Tongue (tissue), 2 donors: ENCODE data around the gene KMT2E. TPM values are rescaled to one million over a fixed set of nuclear protein-coding genes. Genes with fewer than 3 reads are reported as not detected.
"Not testable (repeated sequence)": the region's sequence is repeated elsewhere in the genome, so short reads cannot be mapped to it uniquely, and the experiment has no call there.

Experiments used
- DNase-seq: peaks from one replicate; pipeline ENCODE4 v3.0.0-alpha.2; 2015
- total RNA-seq: library from RNA; depleted of rRNA; stranded (reverse); fragments of >200 nt; gene quantifications from one replicate; pipeline ENCODE4 v1.2.3, GENCODE V29; 2014

The KMT2E gene
- total RNA-seq, 1 donor from 2014 or later, result 147 TPM

DNA sequence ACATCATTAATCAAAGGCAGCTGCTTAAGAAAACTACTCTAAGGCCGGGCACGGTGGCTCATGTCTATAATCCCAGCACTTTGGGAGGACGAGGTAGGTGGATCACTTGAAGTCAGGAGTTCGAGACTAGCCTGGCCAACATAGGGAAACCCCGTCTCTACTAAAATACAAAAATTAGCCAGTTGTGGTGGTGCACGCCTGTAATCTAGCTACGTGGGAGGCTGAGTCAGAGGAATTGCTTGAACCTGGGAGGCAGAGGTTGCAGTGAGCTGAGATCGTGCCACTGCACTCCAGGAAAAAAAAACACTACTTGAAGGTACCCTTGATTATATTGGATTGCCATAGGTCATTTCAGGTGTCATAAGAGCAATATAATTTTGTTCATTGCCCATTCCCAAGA is 14.9 kb downstream of the KMT2E start:
- not testable (repeated sequence) for DNase-seq

DNA sequence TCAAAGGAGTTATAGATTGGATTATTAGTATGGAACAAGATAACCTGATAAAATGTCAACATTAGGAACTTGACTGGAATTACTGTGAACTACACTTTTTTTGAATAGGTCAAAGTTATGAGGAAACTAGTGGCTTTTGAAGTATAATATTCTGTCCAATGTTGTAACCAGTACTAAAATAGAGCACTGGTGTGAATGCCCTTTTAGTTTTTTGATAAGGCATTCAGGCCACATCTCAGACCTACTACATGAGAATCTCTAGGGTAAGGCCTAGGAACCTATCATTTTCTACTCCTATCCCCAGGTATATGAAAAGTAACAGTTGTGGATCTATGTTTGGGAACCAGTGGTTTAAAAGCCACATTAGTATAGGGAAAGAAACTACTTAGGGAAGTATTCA is 16.4 kb downstream of the KMT2E start:
- DNase-seq, result no peak

DNA sequence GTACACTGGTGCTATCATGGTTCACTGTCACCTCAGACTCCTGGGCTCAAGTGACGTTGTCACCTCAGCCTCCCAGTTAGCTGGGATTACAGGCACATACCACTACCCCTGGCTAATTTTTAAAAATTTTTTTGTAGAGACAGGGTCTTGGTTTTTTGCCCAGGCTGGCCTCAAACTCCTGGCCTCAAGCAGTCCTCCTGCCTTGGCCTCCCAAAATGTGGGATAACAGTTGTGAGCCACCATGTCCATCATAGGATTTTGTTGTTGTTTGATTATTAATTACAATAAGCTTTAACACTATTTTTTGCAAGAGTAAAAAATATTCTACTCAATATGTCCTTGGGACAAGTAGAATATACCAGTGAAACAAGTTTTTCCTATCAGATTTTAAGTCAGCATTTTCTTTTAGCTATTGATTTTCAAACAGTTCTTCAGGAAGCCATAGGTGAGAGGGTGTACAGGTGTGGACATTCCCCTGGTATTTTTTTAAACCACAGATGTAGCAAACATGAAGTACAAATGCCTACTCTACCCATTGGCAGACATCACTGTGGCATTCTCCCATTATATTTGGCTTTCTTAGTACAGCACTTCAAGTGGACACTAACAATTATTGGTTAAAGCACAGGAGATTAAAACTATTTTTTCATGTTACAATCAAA is 18.7 kb downstream of the KMT2E start:
- no peak for DNase-seq

DNA sequence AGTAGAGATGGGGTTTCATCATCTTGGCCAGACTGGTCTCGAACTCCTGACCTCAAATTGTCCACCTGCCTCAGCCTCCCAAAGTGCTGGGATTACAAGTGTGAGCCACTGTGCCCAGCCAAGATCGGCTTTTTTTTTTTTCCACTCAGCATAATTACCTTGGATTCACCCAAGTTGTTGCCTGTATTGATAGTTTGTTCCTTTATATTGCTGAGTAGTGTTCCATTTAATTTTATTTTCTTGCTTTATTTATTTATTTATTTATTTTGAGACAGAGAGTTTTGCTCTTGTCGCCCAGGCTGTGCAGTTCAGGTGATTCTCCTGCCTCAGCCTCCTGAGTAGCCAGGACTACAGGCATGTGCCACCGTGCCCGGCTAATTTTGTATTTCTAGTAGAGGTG is 21.3 kb downstream of the KMT2E start:
- DNase-seq, result no peak

DNA sequence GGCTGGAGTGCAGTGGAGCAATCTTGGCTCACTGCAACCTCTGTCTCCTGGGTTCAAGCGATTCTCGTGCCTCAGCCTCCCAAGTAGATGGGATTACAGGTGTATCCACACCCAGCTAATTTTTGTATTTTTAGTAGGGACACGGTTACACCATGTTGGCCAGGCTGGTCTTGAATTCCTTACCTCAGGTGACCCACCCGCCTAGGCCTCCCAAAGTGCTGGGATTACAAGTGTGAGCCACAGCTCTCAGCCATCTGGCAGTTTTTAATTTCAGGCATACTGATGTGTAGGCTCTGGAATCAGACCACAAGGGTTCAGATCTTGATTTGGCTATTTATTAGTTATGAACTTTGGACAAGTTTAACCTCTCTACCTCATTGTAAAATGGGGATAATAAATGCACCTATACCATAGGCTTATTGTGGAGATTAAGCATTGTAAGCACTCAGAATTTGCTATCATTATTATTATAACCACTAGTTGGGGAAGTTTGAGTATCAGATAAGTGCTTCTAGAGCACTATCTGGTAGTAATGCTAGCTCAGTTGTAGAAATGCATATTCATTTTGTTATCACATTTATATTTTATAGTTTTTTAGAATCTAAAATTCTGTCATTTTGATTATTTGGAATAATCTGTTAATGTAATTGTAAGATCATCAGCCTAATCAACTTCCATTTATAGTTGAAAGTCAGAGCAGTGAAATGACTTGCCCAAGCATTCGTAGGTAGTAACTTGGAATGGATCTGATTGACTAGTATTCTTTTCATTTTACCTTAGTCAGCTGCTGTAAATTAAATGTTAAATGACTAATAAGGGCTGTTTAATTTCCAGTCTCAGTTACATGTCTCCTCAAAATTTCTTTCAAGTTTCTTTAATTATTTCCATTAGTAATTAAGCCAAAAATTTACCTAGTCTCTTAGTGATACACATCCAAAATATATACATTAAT is 22.5 kb downstream of the KMT2E start:
- no peak for DNase-seq

DNA sequence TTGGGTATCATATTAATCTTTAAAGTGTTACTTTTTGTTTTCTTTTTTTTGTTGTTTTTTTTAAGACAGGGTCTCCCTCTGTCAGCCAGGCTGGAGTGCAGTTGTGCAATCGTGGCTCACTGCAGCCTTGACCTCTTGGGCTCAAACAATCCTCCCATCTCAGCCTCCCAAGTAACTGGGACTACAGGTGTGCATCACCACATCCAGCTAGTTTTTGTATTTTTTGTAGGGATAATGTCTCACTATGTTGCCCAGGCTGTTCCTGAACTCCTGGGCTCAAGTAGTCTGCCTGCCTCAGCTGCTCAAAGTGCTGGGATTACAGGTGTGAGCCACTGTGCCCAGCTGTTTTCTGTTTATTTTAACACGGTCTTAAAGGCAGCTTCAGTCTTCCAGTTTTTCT is 23.3 kb downstream of the KMT2E start:
- no peak for DNase-seq

DNA sequence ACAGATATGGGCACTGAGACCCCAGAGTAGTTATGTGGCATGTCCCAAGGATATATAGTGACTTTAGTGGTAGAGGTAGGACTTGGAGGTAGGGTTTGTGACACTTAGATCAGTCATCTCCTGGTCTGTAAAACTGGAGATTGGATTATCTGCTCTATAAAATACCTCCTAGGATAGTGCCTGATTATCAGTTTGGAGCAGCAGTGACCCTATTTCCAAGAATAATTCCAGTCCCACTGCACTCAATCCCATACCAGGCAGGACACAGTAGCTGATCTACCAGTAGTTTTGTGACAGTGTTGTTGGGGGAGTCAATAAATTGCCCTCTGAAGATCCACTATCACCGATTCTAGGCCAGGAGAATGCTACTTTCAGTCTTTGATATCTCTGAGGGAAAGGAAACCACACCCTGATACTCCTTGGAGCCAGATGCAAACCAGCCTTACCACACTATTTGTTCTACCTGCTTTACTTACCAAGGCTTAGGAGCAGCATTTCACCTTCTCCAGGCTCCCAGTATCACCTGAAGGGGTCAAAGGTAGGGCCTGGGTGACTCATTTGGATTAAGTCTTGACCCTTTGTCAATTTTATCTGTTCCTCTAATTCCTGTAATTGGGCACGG is 30.6 kb downstream of the KMT2E start:
- no peak for DNase-seq

DNA sequence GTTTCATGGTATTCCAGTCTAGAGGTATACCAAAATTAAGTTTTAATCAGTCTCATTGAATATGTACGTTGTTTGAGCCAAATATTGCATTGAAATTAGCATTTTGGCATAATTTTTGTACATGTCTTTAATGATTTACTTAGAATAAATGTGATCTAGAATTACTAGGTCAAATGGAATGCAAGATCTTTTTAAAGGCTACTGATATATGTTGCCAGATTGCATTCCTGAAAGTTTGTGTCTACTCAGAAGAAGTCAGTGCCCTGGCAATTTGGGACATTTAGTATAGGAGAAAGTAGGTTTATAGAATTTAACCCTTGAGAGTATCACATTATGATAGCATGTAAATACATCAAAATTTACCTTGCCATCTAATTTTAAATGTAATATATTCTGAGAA is 32.4 kb downstream of the KMT2E start:
- no peak for DNase-seq

DNA sequence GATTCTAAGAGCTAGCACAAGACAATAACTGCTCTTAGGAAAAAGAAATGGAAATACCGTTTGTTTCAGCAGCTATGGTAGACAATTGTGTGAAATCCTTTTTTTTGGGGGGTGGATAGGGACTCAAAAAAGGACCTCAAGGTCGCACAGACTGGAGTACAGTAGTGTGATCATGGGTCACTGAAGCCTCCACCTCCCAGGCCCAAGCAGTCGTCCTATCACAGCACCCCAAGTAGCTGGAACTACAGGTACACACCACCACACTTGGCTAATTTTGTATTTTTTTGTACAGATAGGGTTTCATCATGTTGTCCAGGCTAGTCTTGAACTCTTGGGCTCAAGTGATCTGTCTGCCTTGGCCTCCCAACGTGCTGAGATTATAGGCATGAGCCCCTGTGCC is 33.9 kb downstream of the KMT2E start:
- no peak for DNase-seq

DNA sequence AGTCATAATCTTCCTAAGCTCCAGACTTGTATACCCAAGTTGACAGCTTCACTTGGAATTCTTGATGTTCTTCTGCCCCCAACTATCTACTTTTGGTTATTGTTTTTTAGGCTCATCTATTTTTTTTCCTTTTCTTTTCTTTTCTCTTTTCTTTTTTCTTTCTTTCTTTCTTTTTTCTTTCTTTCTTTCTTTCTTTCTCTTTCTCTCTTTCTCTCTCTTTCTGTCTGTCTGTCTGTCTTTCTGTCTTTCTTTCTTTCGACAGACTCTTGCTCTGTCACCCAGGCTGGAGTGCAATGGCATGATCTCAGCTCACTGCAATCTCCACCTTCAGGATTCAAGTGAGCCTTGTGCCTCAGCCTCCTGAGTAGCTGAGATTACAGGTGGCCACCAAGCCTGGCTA is 36.5 kb downstream of the KMT2E start:
- no peak for DNase-seq

DNA sequence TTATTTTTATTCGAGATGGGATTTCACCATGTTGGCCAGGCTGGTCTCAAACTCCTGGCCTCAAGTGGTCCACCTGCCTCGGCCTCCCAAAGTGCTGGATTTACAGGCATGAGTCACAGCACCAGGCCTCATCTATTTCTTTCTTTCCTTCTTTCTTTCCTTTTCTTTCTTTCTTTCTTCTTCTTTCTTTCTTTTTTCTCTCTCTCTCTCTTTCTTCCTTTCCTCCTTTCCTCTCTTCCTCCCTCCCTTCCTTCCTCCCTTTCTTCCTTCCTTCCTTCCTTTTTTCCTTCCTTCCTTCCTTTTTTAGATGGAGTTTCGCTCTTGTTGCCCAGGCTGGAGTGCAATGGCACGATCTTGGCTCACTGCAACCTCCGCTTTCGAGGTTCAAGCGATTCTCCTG is 36.9 kb downstream of the KMT2E start:
- not testable (repeated sequence) for DNase-seq

DNA sequence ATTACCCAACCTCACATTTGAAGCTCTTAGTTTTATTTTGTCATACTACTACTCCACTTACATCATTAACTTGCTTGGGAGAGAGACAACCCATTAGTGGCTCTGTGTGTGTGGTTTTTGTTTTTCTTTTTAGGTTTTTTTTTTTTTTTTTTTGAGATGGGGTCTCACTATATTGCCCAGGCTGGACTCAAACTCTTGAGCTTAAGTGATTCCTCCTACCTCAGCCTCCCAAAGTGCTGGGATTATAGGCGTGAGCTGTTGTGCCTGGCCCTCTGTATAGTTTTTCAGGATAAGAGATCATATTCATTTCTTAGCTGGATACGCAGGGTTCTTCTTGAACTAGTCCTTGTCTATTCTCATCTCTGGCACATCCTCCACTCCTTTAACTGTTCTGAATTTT is 41.1 kb downstream of the KMT2E start:
- no peak for DNase-seq

DNA sequence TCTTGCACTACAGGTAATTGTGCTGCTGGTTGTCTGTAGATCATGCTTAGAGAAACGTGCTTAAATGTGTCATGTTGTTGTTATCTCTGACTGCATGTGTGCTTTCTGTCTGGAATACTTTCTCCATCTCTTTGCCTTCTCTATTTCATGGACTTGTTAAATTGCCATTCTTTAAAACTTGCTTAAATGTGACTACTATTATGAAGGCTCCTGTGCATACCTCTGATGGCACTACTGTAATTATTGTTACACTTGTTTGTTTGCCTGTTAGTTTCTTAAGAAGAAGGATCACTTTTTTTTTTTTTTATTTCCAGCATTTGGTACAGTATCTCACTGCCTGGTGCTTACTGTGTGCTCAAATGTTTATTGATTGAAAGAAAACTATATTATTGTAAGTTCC is 41.6 kb downstream of the KMT2E start:
- DNase-seq, result no peak

DNA sequence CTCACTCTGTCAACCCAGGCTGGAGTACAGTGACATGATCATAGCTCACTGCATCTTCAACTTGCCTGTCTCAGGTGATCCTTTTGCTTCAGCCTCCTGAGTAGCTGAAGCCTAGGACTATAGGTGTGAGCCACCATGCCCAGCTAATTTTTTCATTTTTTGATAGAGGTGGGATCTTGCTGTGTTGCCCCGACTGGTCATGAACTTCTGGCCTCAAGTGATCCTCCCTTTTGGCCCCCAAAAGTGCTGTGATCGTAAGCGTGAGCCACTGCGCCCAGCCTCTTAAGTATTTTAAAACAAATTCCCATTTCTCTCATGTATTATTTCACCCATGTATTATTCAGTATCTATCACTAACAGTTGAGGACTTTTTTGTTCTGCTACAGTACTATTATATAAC is 43.5 kb downstream of the KMT2E start:
- no peak for DNase-seq

DNA sequence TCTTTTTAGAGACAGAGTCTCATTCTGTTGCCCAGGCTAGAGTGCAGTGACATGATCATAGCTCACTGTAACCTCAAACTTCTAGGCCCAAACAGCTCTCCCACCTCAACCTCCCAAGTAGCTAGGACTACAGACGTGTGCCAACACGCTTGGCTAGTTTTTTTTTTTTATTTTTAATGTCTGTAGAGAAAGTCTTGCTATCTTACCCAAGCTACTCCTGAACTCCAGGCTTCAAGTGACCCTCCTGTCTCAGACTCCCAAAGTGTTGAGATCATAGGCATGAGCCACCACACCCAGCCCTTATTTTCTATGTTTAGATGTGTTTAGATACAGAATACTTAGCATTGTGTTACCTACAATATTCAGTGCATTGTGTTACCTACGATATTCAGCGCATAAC is 46.4 kb downstream of the KMT2E start:
- no peak for DNase-seq

DNA sequence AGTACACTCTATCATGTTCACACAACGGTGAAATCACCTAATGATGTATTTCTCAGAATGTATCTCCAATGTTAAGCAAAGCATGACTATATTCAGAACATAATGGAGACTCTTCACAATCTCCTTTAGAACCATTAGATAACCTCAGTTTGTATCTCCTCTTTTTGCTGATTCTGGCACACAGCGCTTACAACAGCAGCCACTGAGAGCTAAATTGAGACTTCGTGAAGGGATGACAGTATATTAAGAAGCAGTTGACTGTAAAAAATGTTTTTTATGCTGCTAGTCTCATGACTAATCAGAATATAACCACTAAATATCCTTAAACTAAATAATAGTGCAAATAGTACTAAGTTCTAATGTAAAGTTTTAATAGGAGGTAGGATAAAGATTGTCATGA is 46.9 kb downstream of the KMT2E start:
- no peak for DNase-seq

DNA sequence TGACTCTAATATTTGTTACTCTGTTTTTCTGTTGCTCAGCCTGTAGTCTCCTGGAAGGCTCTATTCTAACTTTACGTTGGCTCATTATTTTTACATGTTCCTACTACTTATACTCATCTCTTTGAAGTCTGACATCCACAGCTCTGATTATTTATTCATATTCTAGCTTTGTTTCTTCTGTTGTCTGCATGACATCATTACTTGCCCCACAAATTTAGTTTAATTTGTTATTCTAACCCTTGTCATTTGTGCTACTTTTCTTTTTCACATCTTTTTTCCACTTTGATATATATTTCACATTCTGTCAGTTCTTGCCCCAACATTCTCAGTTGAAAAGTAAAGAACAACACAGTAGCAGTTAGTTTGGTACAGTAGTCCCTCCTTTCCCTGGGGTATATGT is 51.1 kb downstream of the KMT2E start:
- no peak for DNase-seq

DNA sequence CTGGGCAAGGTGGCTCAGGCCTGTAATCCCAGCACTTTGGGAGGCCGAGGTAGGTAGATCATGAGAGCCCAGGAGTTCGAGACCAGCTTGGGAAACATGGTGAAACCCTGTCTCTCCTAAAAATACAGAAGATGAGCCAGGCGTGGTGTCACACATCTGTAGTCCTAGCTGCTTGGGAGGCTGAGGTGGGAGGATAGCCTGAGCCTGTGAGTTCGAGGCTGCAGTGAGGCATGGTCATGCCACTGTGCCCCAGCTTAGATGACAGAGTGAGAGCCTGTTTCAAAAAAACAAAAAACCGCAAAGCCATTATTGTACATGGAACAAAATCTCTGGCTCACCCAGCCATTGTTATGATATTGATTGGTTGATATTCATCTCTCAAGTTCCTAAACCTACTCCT is 53.7 kb downstream of the KMT2E start:
- DNase-seq, result no peak

DNA sequence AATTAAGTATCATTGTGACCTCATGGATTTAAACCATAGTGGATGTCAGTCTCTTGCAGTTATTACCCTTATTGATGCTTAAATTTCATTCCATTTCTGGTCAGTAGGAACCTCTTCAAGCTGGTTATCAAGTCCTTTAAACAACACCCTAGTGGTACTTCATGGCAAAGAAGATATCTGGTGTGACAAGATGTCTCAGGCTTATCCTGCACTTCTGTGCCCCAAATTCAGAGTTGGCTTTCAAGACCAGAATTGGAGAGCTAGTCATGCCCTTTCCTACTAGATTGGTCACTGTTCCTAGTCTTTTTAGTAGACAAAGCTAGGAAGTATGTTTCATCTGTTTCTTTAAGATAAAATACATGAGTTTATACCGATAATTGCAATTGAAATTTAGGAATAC is 54.9 kb downstream of the KMT2E start:
- DNase-seq, result no peak

DNA sequence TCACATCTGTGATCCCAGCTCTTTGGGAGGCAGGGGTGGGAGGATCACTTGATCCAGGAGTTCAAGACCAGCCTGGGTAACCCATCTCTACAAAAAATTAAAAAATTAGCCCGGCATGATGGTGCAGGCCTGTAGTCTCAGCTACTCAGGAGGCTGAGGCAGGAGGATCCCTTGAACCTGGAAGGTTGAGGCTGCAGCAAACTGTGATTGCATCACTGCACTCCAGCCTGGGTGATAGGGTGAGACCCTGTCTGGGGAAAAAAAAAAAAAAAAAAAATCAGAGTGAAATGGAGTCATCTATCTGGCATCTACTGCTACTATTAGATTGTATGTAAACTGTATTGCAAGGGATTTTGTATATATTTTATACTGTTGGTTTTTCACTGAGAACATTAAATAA is 59.1 kb downstream of the KMT2E start:
- DNase-seq, result no peak

DNA sequence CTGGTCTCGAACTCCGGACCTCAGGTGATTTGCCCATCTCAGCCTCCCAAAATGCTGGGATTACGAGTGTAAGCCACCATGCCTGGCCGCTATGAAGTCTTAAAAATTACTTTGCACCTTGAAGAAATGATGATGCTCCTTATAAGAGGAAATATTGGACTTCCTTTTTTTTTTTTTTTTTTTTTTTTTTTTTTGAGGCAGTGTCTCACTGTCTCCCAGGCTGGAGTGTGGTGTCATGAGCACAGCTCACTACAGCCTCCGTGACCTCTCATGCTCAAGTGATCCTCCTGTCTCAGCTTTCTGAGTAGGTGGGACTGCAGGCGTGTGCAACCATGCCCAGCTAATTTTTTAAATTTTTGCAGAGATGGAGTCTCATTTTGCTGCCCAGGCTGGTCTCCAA is 65.3 kb downstream of the KMT2E start:
- no peak for DNase-seq

DNA sequence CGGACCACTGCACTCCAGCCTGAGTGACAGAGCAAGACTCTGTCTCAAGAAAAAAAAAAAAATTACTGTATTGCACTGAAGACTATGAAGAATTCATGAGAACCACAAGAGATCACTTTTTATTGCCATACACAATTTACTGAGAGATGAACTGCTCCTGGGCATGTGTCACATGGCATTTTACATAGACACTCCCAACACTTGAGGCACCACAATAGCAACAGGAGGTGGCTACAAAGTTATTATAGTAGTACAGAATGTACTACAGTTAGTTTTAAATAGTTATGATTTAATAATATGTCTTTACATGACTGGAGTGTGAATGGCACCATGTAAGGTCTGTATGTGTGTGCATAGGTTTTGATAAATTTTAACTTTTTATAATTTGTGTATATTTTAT is 70.6 kb downstream of the KMT2E start:
- DNase-seq, result no peak

DNA sequence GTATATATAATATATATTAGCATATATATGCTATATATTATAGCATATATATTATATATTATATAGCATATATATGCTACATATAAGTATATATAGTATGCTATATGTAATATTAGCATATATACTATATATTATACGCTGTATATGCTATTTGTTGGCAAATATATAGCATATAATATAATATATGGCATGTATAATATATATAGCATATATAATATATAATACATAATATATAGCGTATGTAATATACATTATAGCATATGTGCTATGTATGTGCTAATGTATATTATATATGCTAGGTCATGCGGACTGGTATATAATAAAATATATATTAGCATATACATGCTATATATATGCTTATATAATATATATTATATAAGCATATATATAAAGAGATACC is 72.8 kb downstream of the KMT2E start:
- DNase-seq, result no peak

DNA sequence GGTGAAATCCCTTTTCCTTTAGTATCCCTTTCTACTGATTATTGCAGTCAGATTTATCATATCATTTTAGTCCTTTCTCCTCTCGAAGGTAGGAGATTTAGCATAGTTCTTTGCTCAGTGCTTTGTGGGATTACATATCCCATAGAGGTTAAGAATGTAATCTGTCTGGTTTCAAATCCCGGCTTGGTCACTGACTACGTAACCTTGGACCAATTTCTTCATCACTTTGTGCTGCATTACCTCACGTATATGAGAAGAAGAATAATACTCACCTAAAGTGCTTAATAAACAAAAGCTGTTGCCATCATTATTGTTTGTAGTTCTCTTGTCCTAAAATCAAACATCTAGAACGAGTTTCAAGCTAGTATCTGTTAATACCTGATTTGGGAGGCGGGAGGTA is 74.0 kb downstream of the KMT2E start:
- no peak for DNase-seq
